ENCODE measurements around the gene PCYT1A. TPM values are rescaled to one million over a fixed set of nuclear protein-coding genes. Genes with fewer than 3 reads are reported as not detected.
A peak's percentile ranks its signal among the peaks of the same experiment; 100 is the strongest.
"Not testable (repeated sequence)": the region's sequence is repeated elsewhere in the genome, so short reads cannot be mapped to it uniquely, and the experiment has no call there.

Gene PCYT1A
- total RNA-seq, 2 experiments from 2014 or later, result 41.8 to 47.1 TPM

DNA sequence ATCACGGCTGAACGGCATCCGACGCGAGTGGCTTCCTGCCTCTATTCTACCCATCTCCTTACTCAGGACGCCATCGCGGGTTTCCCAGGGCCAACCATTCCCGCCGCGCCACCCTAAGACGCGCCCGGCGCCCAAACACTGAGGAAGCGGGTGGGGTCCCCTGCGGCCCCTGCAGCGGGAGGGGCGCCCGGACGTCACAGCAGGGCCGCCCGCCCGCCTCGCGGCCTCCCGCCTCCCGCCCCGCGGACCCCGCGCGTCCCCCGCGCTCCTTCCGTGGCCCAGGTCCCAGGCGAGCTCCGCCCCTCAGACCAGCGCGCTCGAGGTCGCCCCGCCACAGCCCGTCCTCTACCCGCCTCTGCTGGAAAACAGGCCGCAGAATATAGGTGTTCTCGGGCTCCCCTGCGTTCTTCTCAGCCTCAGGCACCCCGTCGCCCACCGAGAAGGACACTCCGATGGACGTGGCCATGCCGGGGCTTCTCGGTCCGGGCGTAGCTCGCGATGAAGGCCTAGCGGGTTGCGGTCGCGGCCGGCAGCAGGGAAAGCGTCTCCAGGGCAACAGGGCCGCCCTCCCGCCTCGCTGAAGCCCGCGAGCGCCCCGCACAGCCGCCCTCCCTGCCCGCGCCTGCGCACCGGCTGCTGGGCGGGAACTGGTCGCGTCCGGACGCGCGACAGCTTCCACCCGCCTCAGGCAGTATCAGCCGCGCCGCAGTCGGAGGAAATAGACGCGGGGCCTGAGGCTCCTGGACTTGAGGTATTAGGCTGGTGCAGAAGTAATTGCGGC, 30.4 kb upstream of the PCYT1A start, which contains the start of gene DYNLT2B:
DYNLT2B (minus strand) TSS at position 554 of the 781 bp plus-strand sequence; CDS start at position 466, 88 bp downstream.
- ATAC-seq (peak; percentile 92), DNase-seq (peak; percentile 93)
- ChIA-PET CTCF (interaction anchor here (0.6 to 1.2 kb wide), 6 partner anchors 44 to 244 kb away, joined by 3 to 5 read pairs (median 4); partner anchors contain the start of gene UBXN7), POLR2A (interaction anchor here (1.0 to 1.3 kb wide), 3 partner anchors 184 to 211 kb away, joined by 3 to 4 read pairs (median 4); no protein-coding TSS in a partner anchor)
- Mint-ChIP-seq H3K27ac (peak within 1 kb of the TSS; percentile 95), H3K9me3 (ENCODE audit: low read depth) (no peaks in the 10 kb centered on the region), H3K27me3 (no peaks in the 10 kb centered on the region), H3K4me1 (peaks cover 12% of the 10 kb centered on the region), H3K36me3 (ENCODE audit: low read depth) (no peaks in the 10 kb centered on the region), H3K4me3 (peak within 1 kb of the TSS; percentile 91)
- intact Hi-C loops (cut with DNase I, micrococcal nuclease), result loop anchor here (1.0 to 5.0 kb wide), 11 partner anchors 31 to 411 kb away; partner anchors contain the start of genes UBXN7 (in 2 of the 2), FBXO45 (in 1 of the 2), PCYT1A (in 1 of the 2) and RNF168 (in 1 of the 2)

GRCh38 chr3:196316799-196317686, 29.5 kb upstream of the PCYT1A start:
- DNase-seq; H3K36me3 Mint-ChIP-seq (ENCODE audit: low read depth); H3K9me3 Mint-ChIP-seq (ENCODE audit: low read depth); H3K27me3 Mint-ChIP-seq: not testable (repeated sequence)
- intact Hi-C loops (cut with DNase I, micrococcal nuclease), result loop anchor here in 1 of 2 experiments (1.0 to 5.0 kb wide), 3 partner anchors 15 to 115 kb away; partner anchors contain the start of gene UBXN7
- ChIA-PET POLR2A (interaction anchor here (1.0 to 1.3 kb wide), 3 partner anchors 184 to 212 kb away, joined by 3 to 4 read pairs (median 4); no protein-coding TSS in a partner anchor), CTCF (interaction anchor here (0.8 to 1.2 kb wide), 3 partner anchors 115 to 243 kb away, joined by 3 to 5 read pairs (median 4); partner anchors contain the start of gene UBXN7)
- Mint-ChIP-seq H3K4me3 (peak overlapping the region; percentile 91), H3K4me1 (peaks cover 12% of the 10 kb centered on the region), H3K27ac (peak overlapping the region; percentile 84)
- ATAC-seq, result peak; percentile 65

GRCh38 chr3:196315821-196316220, 28.3 kb upstream of the PCYT1A start:
- no peak for ATAC-seq
- intact Hi-C loops (cut with DNase I, micrococcal nuclease), result loop anchor here in 1 of 2 experiments (1.0 to 5.0 kb wide), 3 partner anchors 14 to 116 kb away; partner anchors contain the start of gene UBXN7
- Mint-ChIP-seq H3K4me3 (no peak overlapping the region), H3K27me3 (no peaks in the 10 kb centered on the region), H3K9me3 (ENCODE audit: low read depth) (no peaks in the 10 kb centered on the region), H3K4me1 (peaks cover 12% of the 10 kb centered on the region), H3K27ac (no peak overlapping the region), H3K36me3 (ENCODE audit: low read depth) (no peaks in the 10 kb centered on the region)
- ChIA-PET POLR2A (no interaction called here), CTCF (interaction anchor here (0.6 kb wide), 1 partner anchor 244 kb away, joined by 4 read pairs; no protein-coding TSS in a partner anchor)
- no peak for DNase-seq

GRCh38 chr3:196314597-196314996, 27.1 kb upstream of the PCYT1A start:
- Mint-ChIP-seq H3K4me1 (peaks cover 12% of the 10 kb centered on the region), H3K27ac (peak overlapping the region; percentile 59), H3K27me3 (no peaks in the 10 kb centered on the region), H3K9me3 (ENCODE audit: low read depth) (no peaks in the 10 kb centered on the region), H3K4me3 (no peak overlapping the region), H3K36me3 (ENCODE audit: low read depth) (no peaks in the 10 kb centered on the region)
- DNase-seq, result no peak
- CTCF ChIA-PET, result interaction anchor here (0.6 to 1.5 kb wide), 2 partner anchors 10 to 51 kb away, joined by 4 read pairs; no protein-coding TSS in a partner anchor
- no peak for ATAC-seq
- intact Hi-C loops (cut with DNase I, micrococcal nuclease), result no loop called here
- POLR2A ChIA-PET, result no interaction called here

DNA sequence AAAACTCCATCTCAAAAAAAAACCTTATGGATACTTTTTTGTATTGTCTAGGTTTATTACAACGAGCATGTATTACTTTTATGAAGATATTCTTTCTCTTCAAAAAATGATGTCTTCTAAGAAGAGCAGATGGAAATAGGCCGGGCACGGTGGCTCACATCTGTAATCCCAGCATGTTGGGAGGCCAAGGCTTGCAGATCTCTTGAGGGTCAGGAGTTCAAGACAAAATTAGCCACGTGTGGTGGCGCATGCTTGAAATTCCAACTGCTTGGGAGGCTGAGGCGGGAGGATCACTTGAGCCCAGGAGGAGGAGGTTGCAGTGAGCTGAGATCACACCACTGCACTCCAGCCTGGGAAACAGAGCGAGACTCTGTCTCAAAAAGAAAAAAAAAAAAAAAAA, 26.6 kb upstream of the PCYT1A start:
- H3K27ac Mint-ChIP-seq; H3K4me3 Mint-ChIP-seq; ATAC-seq; H3K9me3 Mint-ChIP-seq (ENCODE audit: low read depth); intact Hi-C loops (cut with DNase I, micrococcal nuclease); DNase-seq; H3K4me1 Mint-ChIP-seq; H3K27me3 Mint-ChIP-seq; POLR2A ChIA-PET; H3K36me3 Mint-ChIP-seq (ENCODE audit: low read depth): not testable (repeated sequence)
- CTCF ChIA-PET, result interaction anchor here (1.5 kb wide), 1 partner anchor 11 kb away, joined by 4 read pairs; no protein-coding TSS in a partner anchor

DNA sequence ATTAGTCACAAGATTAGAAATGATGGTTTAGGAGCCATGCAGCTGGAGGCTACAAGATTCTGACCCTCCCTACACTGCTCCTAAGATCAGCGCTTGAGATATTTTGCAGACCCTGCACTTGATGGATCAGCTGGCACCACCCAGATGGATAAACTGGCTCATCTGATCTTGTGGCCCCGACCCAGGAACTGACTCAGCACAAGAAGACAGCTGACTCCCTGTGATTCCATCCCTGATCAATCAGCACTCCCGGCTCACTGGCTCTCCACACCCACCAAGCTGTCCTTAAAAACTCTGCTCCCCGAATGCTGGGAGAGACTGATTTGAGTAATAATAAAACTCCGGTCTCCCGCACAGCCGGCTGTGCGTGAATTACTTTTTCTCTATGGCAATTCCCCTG, 15.4 kb upstream of the PCYT1A start:
- H3K36me3 Mint-ChIP-seq (ENCODE audit: low read depth); H3K4me3 Mint-ChIP-seq; H3K27me3 Mint-ChIP-seq; ATAC-seq; H3K4me1 Mint-ChIP-seq; H3K9me3 Mint-ChIP-seq (ENCODE audit: low read depth); POLR2A ChIA-PET; DNase-seq; H3K27ac Mint-ChIP-seq; CTCF ChIA-PET: not testable (repeated sequence)
- intact Hi-C loops (cut with DNase I, micrococcal nuclease), result loop anchor here in 1 of 2 experiments (1.0 kb wide), 1 partner anchor 13 kb away; no protein-coding TSS in a partner anchor

DNA sequence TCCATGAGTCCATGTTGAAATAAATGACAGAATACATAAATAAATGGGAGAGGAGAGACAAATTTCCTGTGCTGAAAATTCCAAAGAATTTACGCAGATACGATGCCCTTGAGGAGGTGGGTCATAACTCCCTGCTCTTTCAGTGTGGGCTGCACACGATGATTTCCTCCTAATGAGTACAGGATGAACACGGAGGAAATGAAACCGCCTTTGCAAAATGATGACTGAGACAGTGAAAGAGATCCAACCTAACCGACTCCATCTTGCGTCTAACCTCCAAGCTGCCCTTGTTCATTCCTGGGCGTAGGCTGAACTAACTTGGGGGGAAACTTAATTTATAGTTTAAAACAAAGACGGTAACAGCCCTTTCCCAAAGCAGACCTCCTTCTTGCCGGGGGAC, 15.0 kb upstream of the PCYT1A start:
- CTCF ChIA-PET; ATAC-seq; H3K36me3 Mint-ChIP-seq (ENCODE audit: low read depth): not testable (repeated sequence)

GRCh38 chr3:196298521-196298920, 11.0 kb upstream of the PCYT1A start:
- H3K27me3 Mint-ChIP-seq, result no peaks in the 10 kb centered on the region
- no peaks in the 10 kb centered on the region for H3K4me1 Mint-ChIP-seq
- intact Hi-C loops (cut with DNase I, micrococcal nuclease), result no loop called here
- H3K4me3 Mint-ChIP-seq, result no peak overlapping the region
- DNase-seq, result no peak
- peaks cover 3% of the 10 kb centered on the region for H3K36me3 Mint-ChIP-seq (ENCODE audit: low read depth)
- no peak for ATAC-seq
- POLR2A ChIA-PET, result no interaction called here
- CTCF ChIA-PET, result interaction anchor here (0.6 to 1.0 kb wide), 3 partner anchors 30 to 79 kb away, joined by 3 to 6 read pairs (median 3); no protein-coding TSS in a partner anchor
- H3K27ac Mint-ChIP-seq, result no peak overlapping the region
- no peaks in the 10 kb centered on the region for H3K9me3 Mint-ChIP-seq (ENCODE audit: low read depth)

More for the DNA sequence above, 15.0 kb upstream of the PCYT1A start:
- H3K27ac Mint-ChIP-seq; POLR2A ChIA-PET; H3K4me3 Mint-ChIP-seq; H3K4me1 Mint-ChIP-seq; H3K27me3 Mint-ChIP-seq; H3K9me3 Mint-ChIP-seq (ENCODE audit: low read depth); DNase-seq: not testable (repeated sequence)
- intact Hi-C loops (cut with DNase I, micrococcal nuclease), result loop anchor here in 1 of 2 experiments (1.0 kb wide), 1 partner anchor 14 kb away; no protein-coding TSS in a partner anchor

GRCh38 chr3:196292286-196292923, 4.9 kb upstream of the PCYT1A start:
- intact Hi-C loops (cut with DNase I, micrococcal nuclease), result no loop called here
- ATAC-seq, result no peak
- CTCF ChIA-PET, result no interaction called here

DNA sequence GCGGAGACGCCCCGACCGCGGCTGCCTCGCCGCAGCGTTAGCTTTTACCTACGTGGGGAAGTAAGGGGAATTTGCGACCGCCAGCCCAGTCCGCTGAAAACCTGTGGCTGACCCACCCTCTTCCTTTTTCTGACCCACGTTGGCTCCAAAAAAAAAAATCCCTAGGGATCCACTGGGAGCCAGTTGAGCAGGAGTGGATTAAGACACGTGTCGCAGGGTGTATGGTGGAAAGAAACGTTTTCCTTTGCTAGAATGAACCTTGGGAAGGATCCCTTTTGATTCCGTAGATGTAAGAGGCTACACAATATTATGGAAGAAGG, 575 bp upstream of the PCYT1A start:
- ChIA-PET CTCF (interaction anchor here (0.6 to 0.8 kb wide), 2 partner anchors 13 to 276 kb away, joined by 3 read pairs; no protein-coding TSS in a partner anchor), POLR2A (interaction anchor here (0.7 to 0.8 kb wide), 2 partner anchors 13 to 311 kb away, joined by 3 to 4 read pairs; no protein-coding TSS in a partner anchor)
- DNase-seq, result no peak
- no peak for ATAC-seq
- no peaks in the 10 kb centered on the region for H3K27me3 Mint-ChIP-seq
- intact Hi-C loops (cut with DNase I, micrococcal nuclease), result no loop called here
- peak overlapping the region; percentile 79 for H3K27ac Mint-ChIP-seq
- peak overlapping the region; percentile 98 for H3K4me3 Mint-ChIP-seq
- peaks cover 11% of the 10 kb centered on the region for H3K36me3 Mint-ChIP-seq (ENCODE audit: low read depth)
- H3K9me3 Mint-ChIP-seq (ENCODE audit: low read depth), result no peaks in the 10 kb centered on the region
- peaks cover 34% of the 10 kb centered on the region for H3K4me1 Mint-ChIP-seq

More at GRCh38 chr3:196292286-196292923, 4.9 kb upstream of the PCYT1A start:
- Mint-ChIP-seq H3K27me3 (no peaks in the 10 kb centered on the region), H3K9me3 (ENCODE audit: low read depth) (no peaks in the 10 kb centered on the region), H3K36me3 (ENCODE audit: low read depth) (peaks cover 2% of the 10 kb centered on the region), H3K27ac (no peak overlapping the region), H3K4me3 (no peak overlapping the region), H3K4me1 (peaks cover 5% of the 10 kb centered on the region)
- DNase-seq, result no peak
- POLR2A ChIA-PET, result no interaction called here
